Astrocyte (in vitro differentiated cells and primary cell): ENCODE data around the gene ACTRT2.

Experiments used
- EZH2 ChIP-seq: IDR thresholded peaks from 2 replicates; pipeline ENCODE4 v1.6.1; 2012; ENCODE audit warnings: mild to moderate bottlenecking, low read length, inconsistent platforms; ENCODE audit not compliant: insufficient read depth
- TF ChIP-seq, protein P1 (sequence below): IDR thresholded peaks from 2 replicates; pipeline ENCODE4 v1.5.1; 2011; ENCODE audit warnings: low read depth, mild to moderate bottlenecking, inconsistent platforms, low read length, moderate library complexity; ENCODE audit not compliant: insufficient read depth

DNA sequence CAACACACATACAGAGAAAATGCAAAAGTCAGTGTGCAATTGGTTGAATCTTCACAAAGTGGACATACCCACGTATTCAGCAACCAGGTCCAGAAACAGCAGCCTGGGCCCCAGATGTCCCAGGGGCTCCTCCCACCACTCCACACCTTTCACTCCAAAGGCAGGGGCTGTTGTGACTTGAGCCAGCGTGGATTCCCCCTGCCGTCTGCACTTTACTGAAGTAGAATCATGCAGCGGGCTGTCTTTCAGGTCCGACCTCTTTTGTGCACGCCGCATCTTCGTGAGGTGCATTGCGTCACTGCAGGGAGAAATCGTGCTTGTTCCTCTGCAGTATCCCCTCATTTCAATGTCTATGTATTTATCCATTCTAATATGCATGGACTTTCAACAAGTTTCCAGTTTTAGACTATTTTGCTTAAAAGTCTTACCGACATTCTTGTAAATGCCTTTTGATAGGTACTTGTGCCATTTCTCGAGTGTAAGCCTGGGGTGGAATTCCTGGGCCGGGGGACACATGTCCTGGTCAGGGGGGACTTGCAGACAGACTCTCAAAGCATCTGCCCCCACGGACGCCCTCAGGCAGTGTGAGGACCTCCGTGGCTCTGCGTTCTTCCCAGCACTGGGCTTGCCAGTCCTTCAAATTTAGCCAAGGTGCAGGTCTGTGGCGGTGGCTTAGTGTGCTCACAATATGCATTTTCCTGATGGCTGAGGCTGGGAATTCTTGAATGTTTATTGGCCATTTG lies 29.3 kb upstream of the ACTRT2 start:
- TF ChIP-seq, protein P1, sequence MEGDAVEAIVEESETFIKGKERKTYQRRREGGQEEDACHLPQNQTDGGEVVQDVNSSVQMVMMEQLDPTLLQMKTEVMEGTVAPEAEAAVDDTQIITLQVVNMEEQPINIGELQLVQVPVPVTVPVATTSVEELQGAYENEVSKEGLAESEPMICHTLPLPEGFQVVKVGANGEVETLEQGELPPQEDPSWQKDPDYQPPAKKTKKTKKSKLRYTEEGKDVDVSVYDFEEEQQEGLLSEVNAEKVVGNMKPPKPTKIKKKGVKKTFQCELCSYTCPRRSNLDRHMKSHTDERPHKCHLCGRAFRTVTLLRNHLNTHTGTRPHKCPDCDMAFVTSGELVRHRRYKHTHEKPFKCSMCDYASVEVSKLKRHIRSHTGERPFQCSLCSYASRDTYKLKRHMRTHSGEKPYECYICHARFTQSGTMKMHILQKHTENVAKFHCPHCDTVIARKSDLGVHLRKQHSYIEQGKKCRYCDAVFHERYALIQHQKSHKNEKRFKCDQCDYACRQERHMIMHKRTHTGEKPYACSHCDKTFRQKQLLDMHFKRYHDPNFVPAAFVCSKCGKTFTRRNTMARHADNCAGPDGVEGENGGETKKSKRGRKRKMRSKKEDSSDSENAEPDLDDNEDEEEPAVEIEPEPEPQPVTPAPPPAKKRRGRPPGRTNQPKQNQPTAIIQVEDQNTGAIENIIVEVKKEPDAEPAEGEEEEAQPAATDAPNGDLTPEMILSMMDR, result no peak
- no peak for TF ChIP-seq EZH2
